HEK293 (cell line): ENCODE measurements around the gene C1QB.

Source experiments
- EGR2 ChIP-seq: fragments of 450-650 bp; formaldehyde crosslinking; IDR thresholded peaks from 2 replicates; pipeline ENCODE4 v1.5.1; 2016; ENCODE audit warnings: low read depth, missing biosample characterization, missing genetic modification characterization
- KLF10 ChIP-seq: fragments of 450-650 bp; IDR thresholded peaks from 2 replicates; pipeline ENCODE4 v1.5.1; 2018; ENCODE audit warnings: missing biosample characterization, mild to moderate bottlenecking, missing genetic modification characterization
- ZBTB11 ChIP-seq: fragments of 450-650 bp; formaldehyde crosslinking; conservative IDR thresholded peaks from 2 replicates; pipeline ENCODE4 v1.5.1; 2016; ENCODE audit warnings: low read depth, missing biosample characterization, missing genetic modification characterization
- ZBTB49 ChIP-seq: fragments of 450-650 bp; formaldehyde crosslinking; IDR thresholded peaks from 2 replicates; pipeline ENCODE4 v1.5.1; 2016; ENCODE audit warnings: missing biosample characterization, missing genetic modification characterization, low read depth
- ZBTB8A ChIP-seq: fragments of 450-650 bp; formaldehyde crosslinking; IDR thresholded peaks from 2 replicates; pipeline ENCODE4 v1.5.1; 2016; ENCODE audit warnings: missing biosample characterization, missing genetic modification characterization
- ZFP41 ChIP-seq: fragments of 450-650 bp; formaldehyde crosslinking; IDR thresholded peaks from 2 replicates; pipeline ENCODE4 v1.5.1; 2016; ENCODE audit warnings: missing biosample characterization, missing genetic modification characterization, borderline replicate concordance
- ZIC2 ChIP-seq: fragments of 450-650 bp; formaldehyde crosslinking; IDR thresholded peaks from 2 replicates; pipeline ENCODE4 v1.5.1; 2016; ENCODE audit warnings: missing biosample characterization, missing genetic modification characterization
- ZNF18 ChIP-seq: fragments of 450-650 bp; formaldehyde crosslinking; IDR thresholded peaks from 2 replicates; pipeline ENCODE4 v1.5.1; 2016; ENCODE audit warnings: missing biosample characterization, missing genetic modification characterization
- ZNF23 ChIP-seq: fragments of 450-650 bp; formaldehyde crosslinking; IDR thresholded peaks from 2 replicates; pipeline ENCODE4 v1.5.1; 2016; ENCODE audit warnings: missing biosample characterization, missing genetic modification characterization, borderline replicate concordance
- ZNF248 ChIP-seq: fragments of 450-650 bp; formaldehyde crosslinking; IDR thresholded peaks from 2 replicates; pipeline ENCODE4 v1.5.1; 2017; ENCODE audit warnings: missing biosample characterization, missing genetic modification characterization
- ZNF48 ChIP-seq: fragments of 450-650 bp; formaldehyde crosslinking; IDR thresholded peaks from 2 replicates; pipeline ENCODE4 v1.5.1; 2016; ENCODE audit warnings: missing biosample characterization, missing genetic modification characterization
- ZNF600 ChIP-seq: fragments of 450-650 bp; formaldehyde crosslinking; IDR thresholded peaks from 2 replicates; pipeline ENCODE4 v1.5.1; 2016; ENCODE audit warnings: missing biosample characterization, missing genetic modification characterization
- ZNF623 ChIP-seq: fragments of 450-650 bp; formaldehyde crosslinking; IDR thresholded peaks from 2 replicates; pipeline ENCODE4 v1.5.1; 2016; ENCODE audit warnings: missing biosample characterization, missing genetic modification characterization
- ZNF624 ChIP-seq: fragments of 450-650 bp; formaldehyde crosslinking; IDR thresholded peaks from 2 replicates; pipeline ENCODE4 v1.5.1; 2017; ENCODE audit warnings: missing biosample characterization, missing genetic modification characterization
- ZNF660 ChIP-seq: fragments of 450-650 bp; IDR thresholded peaks from 2 replicates; pipeline ENCODE4 v1.5.1; 2018; ENCODE audit warnings: missing biosample characterization, mild to moderate bottlenecking, missing genetic modification characterization
- ZNF692 ChIP-seq: fragments of 450-650 bp; formaldehyde crosslinking; IDR thresholded peaks from 2 replicates; pipeline ENCODE4 v1.5.1; 2016; ENCODE audit warnings: missing biosample characterization, missing genetic modification characterization
- ZNF792 ChIP-seq: fragments of 450-650 bp; formaldehyde crosslinking; IDR thresholded peaks from 2 replicates; pipeline ENCODE4 v1.5.1; 2016; ENCODE audit warnings: missing biosample characterization, missing genetic modification characterization
- ZSCAN30 ChIP-seq: fragments of 450-650 bp; IDR thresholded peaks from 2 replicates; pipeline ENCODE4 v1.5.1; 2018; ENCODE audit warnings: missing biosample characterization, mild to moderate bottlenecking, missing genetic modification characterization, moderate library complexity
- ZSCAN4 ChIP-seq: fragments of 450-650 bp; formaldehyde crosslinking; IDR thresholded peaks from 2 replicates; pipeline ENCODE4 v1.5.1; 2017; ENCODE audit warnings: missing biosample characterization, missing genetic modification characterization
- TF ChIP-seq, protein P1 (sequence below): fragments of 450-650 bp; formaldehyde crosslinking; IDR thresholded peaks from 2 replicates; pipeline ENCODE4 v1.5.1; 2016; ENCODE audit warnings: missing biosample characterization, missing genetic modification characterization
- TF ChIP-seq, protein P2 (sequence below): fragments of 450-650 bp; formaldehyde crosslinking; IDR thresholded peaks from 2 replicates; pipeline ENCODE4 v1.5.1; 2016; ENCODE audit warnings: missing biosample characterization, missing genetic modification characterization

C1QB gene

GRCh38 chr1:22709891-22710700 is 57.1 kb downstream of the C1QB start (continued):
- no peak for TF ChIP-seq ZSCAN4 (tag by site-specific recombination)
- no peak for TF ChIP-seq ZNF18 (tag by site-specific recombination)
- TF ChIP-seq, protein P1, sequence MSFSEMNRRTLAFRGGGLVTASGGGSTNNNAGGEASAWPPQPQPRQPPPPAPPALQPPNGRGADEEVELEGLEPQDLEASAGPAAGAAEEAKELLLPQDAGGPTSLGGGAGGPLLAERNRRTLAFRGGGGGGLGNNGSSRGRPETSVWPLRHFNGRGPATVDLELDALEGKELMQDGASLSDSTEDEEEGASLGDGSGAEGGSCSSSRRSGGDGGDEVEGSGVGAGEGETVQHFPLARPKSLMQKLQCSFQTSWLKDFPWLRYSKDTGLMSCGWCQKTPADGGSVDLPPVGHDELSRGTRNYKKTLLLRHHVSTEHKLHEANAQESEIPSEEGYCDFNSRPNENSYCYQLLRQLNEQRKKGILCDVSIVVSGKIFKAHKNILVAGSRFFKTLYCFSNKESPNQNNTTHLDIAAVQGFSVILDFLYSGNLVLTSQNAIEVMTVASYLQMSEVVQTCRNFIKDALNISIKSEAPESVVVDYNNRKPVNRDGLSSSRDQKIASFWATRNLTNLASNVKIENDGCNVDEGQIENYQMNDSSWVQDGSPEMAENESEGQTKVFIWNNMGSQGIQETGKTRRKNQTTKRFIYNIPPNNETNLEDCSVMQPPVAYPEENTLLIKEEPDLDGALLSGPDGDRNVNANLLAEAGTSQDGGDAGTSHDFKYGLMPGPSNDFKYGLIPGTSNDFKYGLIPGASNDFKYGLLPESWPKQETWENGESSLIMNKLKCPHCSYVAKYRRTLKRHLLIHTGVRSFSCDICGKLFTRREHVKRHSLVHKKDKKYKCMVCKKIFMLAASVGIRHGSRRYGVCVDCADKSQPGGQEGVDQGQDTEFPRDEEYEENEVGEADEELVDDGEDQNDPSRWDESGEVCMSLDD (tag by site-specific recombination): no peak
- TF ChIP-seq ZNF792: no peak
- TF ChIP-seq KLF10: no peak
- peak; percentile 39; the same call in 1 of the 2 replicates for TF ChIP-seq EGR2 (tag by site-specific recombination)
- TF ChIP-seq ZNF660: no peak
- TF ChIP-seq, protein P2, sequence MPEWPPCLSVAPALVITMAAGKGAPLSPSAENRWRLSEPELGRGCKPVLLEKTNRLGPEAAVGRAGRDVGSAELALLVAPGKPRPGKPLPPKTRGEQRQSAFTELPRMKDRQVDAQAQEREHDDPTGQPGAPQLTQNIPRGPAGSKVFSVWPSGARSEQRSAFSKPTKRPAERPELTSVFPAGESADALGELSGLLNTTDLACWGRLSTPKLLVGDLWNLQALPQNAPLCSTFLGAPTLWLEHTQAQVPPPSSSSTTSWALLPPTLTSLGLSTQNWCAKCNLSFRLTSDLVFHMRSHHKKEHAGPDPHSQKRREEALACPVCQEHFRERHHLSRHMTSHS (tag by site-specific recombination): no peak
- TF ChIP-seq ZNF48 (tag by site-specific recombination): no peak
- TF ChIP-seq ZBTB8A (tag by site-specific recombination): peak; percentile 70
- TF ChIP-seq ZFP41 (tag by site-specific recombination): no peak
- no peak for TF ChIP-seq ZBTB11 (tag by site-specific recombination)
- no peak for TF ChIP-seq ZNF23 (tag by site-specific recombination)
- TF ChIP-seq ZNF600 (tag by site-specific recombination): 0 out of 2 replicates have a peak, but pooled peaks have one; percentile 15
- TF ChIP-seq ZIC2 (tag by site-specific recombination): no peak
- no peak for TF ChIP-seq ZNF248 (tag by site-specific recombination)
- peak; percentile 60 for TF ChIP-seq ZNF692 (tag by site-specific recombination)
- TF ChIP-seq ZBTB49 (tag by site-specific recombination): no peak
- TF ChIP-seq ZNF623 (tag by site-specific recombination): no peak
- TF ChIP-seq ZSCAN30 (tag by site-specific recombination): no peak
- no peak for TF ChIP-seq ZNF624 (tag by site-specific recombination)
- TF ChIP-seq, all 188 proteins: peak for 15
